HL-60 (cell line): ENCODE data around the gene OR51B4.

ENCODE experiments used
- CTCF ChIP-seq: IDR thresholded peaks from one replicate; pipeline ENCODE4 v1.5.1; 2011; ENCODE audit warnings: low read length, control low read depth, inconsistent platforms; ENCODE audit not compliant: insufficient read depth
- GABPA ChIP-seq: IDR thresholded peaks from 2 replicates; pipeline ENCODE4 v1.6.1; 2012; ENCODE audit warnings: low read depth
- POLR2AphosphoS5 ChIP-seq: IDR thresholded peaks from 2 replicates; pipeline ENCODE4 v1.6.1; 2012; ENCODE audit warnings: low read depth
- TF ChIP-seq, protein P1 (sequence below): IDR thresholded peaks from 2 replicates; pipeline ENCODE4 v1.6.1; 2012; ENCODE audit warnings: low read depth; ENCODE audit not compliant: insufficient replicate concordance

DNA sequence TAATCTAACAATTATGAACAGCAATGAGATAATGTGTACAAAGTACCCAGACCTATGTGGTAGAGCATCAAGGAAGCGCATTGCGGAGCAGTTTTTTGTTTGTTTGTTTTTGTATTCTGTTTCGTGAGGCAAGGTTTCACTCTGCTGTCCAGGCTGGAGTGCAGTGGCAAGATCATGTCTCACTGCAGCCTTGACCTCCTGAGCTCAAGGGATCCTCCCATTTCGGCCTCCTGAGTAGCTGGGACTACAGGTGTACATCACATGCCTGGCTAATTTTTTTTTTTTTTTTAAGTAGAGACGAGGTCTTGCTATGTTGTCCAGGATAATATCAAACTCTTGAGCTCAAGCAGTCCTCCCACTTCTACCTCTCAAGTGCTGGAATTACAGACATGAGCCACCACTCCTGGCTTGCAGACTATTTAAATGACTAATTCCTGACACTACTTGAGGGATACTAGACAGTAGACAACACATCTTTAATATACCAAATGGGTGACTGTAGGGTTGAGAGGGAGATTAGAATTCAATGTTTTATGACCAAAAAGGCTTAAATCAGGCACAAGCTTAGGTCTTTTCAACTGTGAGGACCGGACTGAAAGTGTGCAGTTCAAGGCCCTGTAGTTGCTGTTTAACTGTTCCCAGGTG, 12.7 kb downstream of the OR51B4 start:
- TF ChIP-seq CTCF (no peak), GABPA (no peak), POLR2AphosphoS5 (no peak)
- TF ChIP-seq, protein P1, sequence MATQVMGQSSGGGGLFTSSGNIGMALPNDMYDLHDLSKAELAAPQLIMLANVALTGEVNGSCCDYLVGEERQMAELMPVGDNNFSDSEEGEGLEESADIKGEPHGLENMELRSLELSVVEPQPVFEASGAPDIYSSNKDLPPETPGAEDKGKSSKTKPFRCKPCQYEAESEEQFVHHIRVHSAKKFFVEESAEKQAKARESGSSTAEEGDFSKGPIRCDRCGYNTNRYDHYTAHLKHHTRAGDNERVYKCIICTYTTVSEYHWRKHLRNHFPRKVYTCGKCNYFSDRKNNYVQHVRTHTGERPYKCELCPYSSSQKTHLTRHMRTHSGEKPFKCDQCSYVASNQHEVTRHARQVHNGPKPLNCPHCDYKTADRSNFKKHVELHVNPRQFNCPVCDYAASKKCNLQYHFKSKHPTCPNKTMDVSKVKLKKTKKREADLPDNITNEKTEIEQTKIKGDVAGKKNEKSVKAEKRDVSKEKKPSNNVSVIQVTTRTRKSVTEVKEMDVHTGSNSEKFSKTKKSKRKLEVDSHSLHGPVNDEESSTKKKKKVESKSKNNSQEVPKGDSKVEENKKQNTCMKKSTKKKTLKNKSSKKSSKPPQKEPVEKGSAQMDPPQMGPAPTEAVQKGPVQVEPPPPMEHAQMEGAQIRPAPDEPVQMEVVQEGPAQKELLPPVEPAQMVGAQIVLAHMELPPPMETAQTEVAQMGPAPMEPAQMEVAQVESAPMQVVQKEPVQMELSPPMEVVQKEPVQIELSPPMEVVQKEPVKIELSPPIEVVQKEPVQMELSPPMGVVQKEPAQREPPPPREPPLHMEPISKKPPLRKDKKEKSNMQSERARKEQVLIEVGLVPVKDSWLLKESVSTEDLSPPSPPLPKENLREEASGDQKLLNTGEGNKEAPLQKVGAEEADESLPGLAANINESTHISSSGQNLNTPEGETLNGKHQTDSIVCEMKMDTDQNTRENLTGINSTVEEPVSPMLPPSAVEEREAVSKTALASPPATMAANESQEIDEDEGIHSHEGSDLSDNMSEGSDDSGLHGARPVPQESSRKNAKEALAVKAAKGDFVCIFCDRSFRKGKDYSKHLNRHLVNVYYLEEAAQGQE = no peak
